Mesendoderm (in vitro differentiated cells): ENCODE data around the gene ACOT11.

Experiments
- DNase-seq: peaks from one replicate; pipeline ENCODE4 v3.0.0; 2013
- H2AK5ac ChIP-seq: 2 replicates; pipeline ENCODE4 v1.6.1; 2013; ENCODE audit warnings: low read length, inconsistent platforms
- H2BK120ac ChIP-seq: 2 replicates; pipeline ENCODE4 v1.6.1; 2013; ENCODE audit warnings: low read depth, mild to moderate bottlenecking, low read length, moderate library complexity, mixed read lengths
- H2BK15ac ChIP-seq: replicated peaks from 2 replicates; pipeline ENCODE4 v1.6.1; 2013; ENCODE audit warnings: low read depth, mild to moderate bottlenecking, moderate library complexity
- H2BK5ac ChIP-seq: 2 replicates; pipeline ENCODE4 v1.6.1; 2013; ENCODE audit warnings: low read length, inconsistent platforms
- H3K18ac ChIP-seq: 2 replicates; pipeline ENCODE4 v1.6.1; 2013; ENCODE audit warnings: mild to moderate bottlenecking, low read length, mixed read lengths
- H3K23ac ChIP-seq: one replicate; pipeline ENCODE4 v1.6.1; 2013; ENCODE audit warnings: low read length
- H3K27ac ChIP-seq: 2 replicates; pipeline ENCODE4 v1.5.1; 2013; ENCODE audit warnings: low read depth, mild to moderate bottlenecking, inconsistent platforms, low read length, moderate library complexity
- H3K27me3 ChIP-seq: 2 replicates; pipeline ENCODE4 v1.6.1; 2013; ENCODE audit warnings: low read length, control low read depth, mild to moderate bottlenecking, inconsistent platforms; ENCODE audit not compliant: insufficient read depth, poor library complexity
- H3K36me3 ChIP-seq: 2 replicates; pipeline ENCODE4 v1.6.1; 2013; ENCODE audit warnings: low read length, inconsistent platforms; ENCODE audit not compliant: control insufficient read depth, insufficient read depth
- H3K4ac ChIP-seq: one replicate; pipeline ENCODE4 v1.6.1; 2013; ENCODE audit warnings: low read depth, mild to moderate bottlenecking, low read length, moderate library complexity
- H3K4me1 ChIP-seq: 2 replicates; pipeline ENCODE4 v1.6.1; 2013; ENCODE audit warnings: low read depth, low read length, inconsistent platforms; ENCODE audit not compliant: control insufficient read depth
- H3K4me2 ChIP-seq: 2 replicates; pipeline ENCODE4 v1.6.1; 2013; ENCODE audit warnings: low read length
- H3K4me3 ChIP-seq: 2 replicates; pipeline ENCODE4 v1.5.1; 2013; ENCODE audit warnings: mild to moderate bottlenecking, low read length
- H3K56ac ChIP-seq: one replicate; pipeline ENCODE4 v1.6.1; 2013; ENCODE audit warnings: low read length
- H3K79me1 ChIP-seq: 2 replicates; pipeline ENCODE4 v1.6.1; 2013; ENCODE audit warnings: low read length, inconsistent platforms
- H3K79me2 ChIP-seq: 2 replicates; pipeline ENCODE4 v1.6.1; 2013; ENCODE audit warnings: mild to moderate bottlenecking, low read length; ENCODE audit not compliant: control insufficient read depth, insufficient read depth
- H3K9ac ChIP-seq: 2 replicates; pipeline ENCODE4 v1.6.1; 2013; ENCODE audit warnings: low read length, inconsistent platforms
- H4K5ac ChIP-seq: one replicate; pipeline ENCODE4 v1.6.1; 2013; ENCODE audit warnings: low read length
- H4K8ac ChIP-seq: one replicate; pipeline ENCODE4 v1.6.1; 2013; ENCODE audit warnings: low read depth, mild to moderate bottlenecking, control low read depth, low read length, moderate library complexity
- WGBS: extraction: QIAGEN DNeasy Blood & Tissue Kit; methylation state at CpG from one replicate; pipeline ENCODE4 v1.1.7; 2013; ENCODE audit warnings: low lambda C conversion rate, missing lambda C conversion rate; ENCODE audit not compliant: insufficient coverage; ENCODE audit errors: extremely low coverage; 5-methylcytosine and 5-hydroxymethylcytosine counted together

ACOT11 gene

DNA sequence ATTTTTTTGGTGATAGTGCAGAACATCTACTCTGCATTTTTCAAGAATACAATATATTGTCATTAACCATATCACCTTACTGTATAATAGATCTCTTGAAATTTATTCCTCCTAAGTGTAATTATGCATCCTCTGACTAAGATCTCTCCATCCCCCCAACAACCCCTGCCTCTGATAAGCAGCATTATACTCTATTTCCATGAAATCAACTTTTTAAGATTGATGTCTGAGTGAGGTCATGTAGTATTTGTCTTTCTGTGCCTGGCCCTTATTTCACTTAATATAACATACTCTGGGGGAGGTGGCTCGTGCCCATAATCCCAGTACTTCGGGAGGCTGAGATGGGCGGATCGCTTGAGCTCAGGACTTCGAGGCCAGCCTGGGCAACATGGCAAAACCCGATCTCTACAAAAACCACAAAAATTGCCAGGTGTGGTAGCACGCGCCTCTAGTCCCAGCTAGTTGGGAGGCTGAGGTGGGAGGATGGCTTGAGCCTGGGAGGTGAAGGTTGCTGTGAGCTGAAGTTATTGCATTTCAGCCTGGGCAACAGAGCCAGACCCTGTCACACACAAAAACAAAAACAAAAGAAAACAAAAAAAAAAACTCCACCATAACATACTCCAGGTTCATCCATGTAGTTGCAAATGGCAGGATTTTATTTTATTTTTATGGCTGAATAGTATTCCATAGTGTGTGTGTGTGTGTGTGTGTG lies 5.7 kb downstream of the ACOT11 start:
- H2BK15ac ChIP-seq: no peak overlapping the region
- H3K79me2 ChIP-seq: no peaks in the 10 kb centered on the region
- no peak overlapping the region for H3K9ac ChIP-seq
- H3K79me1 ChIP-seq: no peaks in the 10 kb centered on the region
- no peak overlapping the region for H3K27ac ChIP-seq
- DNase-seq: no peak
- H3K56ac ChIP-seq: no peak overlapping the region
- no peak overlapping the region for H3K23ac ChIP-seq
- H2BK120ac ChIP-seq: no peak overlapping the region
- H2AK5ac ChIP-seq: no peak overlapping the region
- no peak overlapping the region for H3K18ac ChIP-seq
- no peaks in the 10 kb centered on the region for H3K27me3 ChIP-seq
- H4K5ac ChIP-seq: no peak overlapping the region
- H3K4ac ChIP-seq: no peak overlapping the region
- no peak overlapping the region for H4K8ac ChIP-seq
- H3K4me1 ChIP-seq: no peaks in the 10 kb centered on the region
- H2BK5ac ChIP-seq: no peak overlapping the region
- no CpG with 5 or more reads among the region's 8 CpGs for WGBS
- no peaks in the 10 kb centered on the region for H3K36me3 ChIP-seq
- no peak overlapping the region for H3K4me3 ChIP-seq
- H3K4me2 ChIP-seq: no peak overlapping the region

DNA sequence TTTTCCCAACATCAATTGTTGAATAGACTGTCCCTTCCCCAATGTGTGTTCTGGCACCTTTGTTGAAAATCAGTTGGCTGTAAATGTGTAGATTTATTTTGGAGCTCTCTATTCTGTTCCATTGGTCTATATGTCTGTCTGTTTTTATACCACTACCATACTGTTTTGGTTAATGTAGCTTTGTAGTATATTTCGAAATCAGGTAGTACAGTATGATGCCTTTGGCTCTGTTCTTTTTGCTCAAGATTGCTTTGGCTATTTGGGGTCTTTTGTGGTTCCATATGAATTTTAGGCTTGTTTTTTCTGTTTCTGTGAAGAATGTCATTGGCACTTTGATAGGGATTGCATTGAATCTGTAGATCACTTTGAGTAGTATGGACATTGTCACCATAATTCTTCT lies 8.1 kb downstream of the ACOT11 start:
- H2AK5ac ChIP-seq: no peak overlapping the region
- no peaks in the 10 kb centered on the region for H3K4me1 ChIP-seq
- H3K4me3 ChIP-seq: no peak overlapping the region
- H4K8ac ChIP-seq: no peak overlapping the region
- no peak overlapping the region for H3K27ac ChIP-seq
- no peak overlapping the region for H4K5ac ChIP-seq
- no peak overlapping the region for H3K9ac ChIP-seq
- H3K79me2 ChIP-seq: no peaks in the 10 kb centered on the region
- H2BK120ac ChIP-seq: no peak overlapping the region
- no peaks in the 10 kb centered on the region for H3K36me3 ChIP-seq
- no peak overlapping the region for H3K18ac ChIP-seq
- no peak overlapping the region for H3K23ac ChIP-seq
- no peak overlapping the region for H3K56ac ChIP-seq
- no peaks in the 10 kb centered on the region for H3K79me1 ChIP-seq
- no peak overlapping the region for H2BK5ac ChIP-seq
- DNase-seq: no peak
- WGBS: no CpG with 5 or more reads among the region's 1 CpG
- H3K27me3 ChIP-seq: no peaks in the 10 kb centered on the region
- no peak overlapping the region for H3K4me2 ChIP-seq
- no peak overlapping the region for H3K4ac ChIP-seq
- no peak overlapping the region for H2BK15ac ChIP-seq

DNA sequence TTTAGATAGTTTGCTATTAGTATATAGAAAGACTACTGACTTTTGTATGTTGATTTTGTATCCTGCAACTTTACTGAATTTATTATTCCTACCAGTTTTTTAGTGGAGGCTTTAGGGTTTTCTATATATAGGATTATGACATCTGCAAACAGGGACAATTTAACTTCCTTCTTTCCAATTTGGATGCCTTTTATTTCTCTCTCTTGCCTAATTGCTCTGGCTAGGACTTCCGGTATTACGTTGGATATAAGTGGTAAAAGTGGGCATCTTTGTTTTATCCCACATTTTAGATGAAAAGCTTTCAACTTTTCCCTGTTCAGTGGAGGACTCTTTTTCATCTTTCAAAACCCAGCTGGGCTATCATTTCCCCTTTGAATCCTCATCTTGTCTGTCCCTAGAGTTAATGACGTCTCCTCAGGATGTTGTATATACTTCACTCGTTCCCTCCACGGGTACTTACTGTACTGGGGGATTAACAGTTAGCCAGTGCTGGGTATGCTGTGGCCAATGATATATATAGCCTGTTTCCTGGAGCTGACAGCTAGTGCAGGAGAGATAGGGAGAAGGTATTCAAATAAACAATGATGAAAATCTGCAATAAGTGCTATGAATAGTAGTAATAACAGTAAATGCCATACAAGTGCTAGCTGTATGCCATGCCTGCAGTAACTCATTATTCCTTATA lies 9.8 kb downstream of the ACOT11 start:
- H3K4me2 ChIP-seq: no peak overlapping the region
- DNase-seq: no peak
- no peak overlapping the region for H3K18ac ChIP-seq
- H3K56ac ChIP-seq: no peak overlapping the region
- no peaks in the 10 kb centered on the region for H3K79me2 ChIP-seq
- H3K9ac ChIP-seq: no peak overlapping the region
- no CpG with 5 or more reads among the region's 5 CpGs for WGBS
- no peak overlapping the region for H4K8ac ChIP-seq
- no peak overlapping the region for H4K5ac ChIP-seq
- H2BK5ac ChIP-seq: no peak overlapping the region
- H2BK15ac ChIP-seq: no peak overlapping the region
- no peak overlapping the region for H3K4me3 ChIP-seq
- H3K27me3 ChIP-seq: no peaks in the 10 kb centered on the region
- no peak overlapping the region for H2BK120ac ChIP-seq
- H3K27ac ChIP-seq: no peak overlapping the region
- H3K36me3 ChIP-seq: no peaks in the 10 kb centered on the region
- no peaks in the 10 kb centered on the region for H3K79me1 ChIP-seq
- H3K23ac ChIP-seq: no peak overlapping the region
- H3K4me1 ChIP-seq: no peaks in the 10 kb centered on the region
- H3K4ac ChIP-seq: no peak overlapping the region
- H2AK5ac ChIP-seq: no peak overlapping the region

DNA sequence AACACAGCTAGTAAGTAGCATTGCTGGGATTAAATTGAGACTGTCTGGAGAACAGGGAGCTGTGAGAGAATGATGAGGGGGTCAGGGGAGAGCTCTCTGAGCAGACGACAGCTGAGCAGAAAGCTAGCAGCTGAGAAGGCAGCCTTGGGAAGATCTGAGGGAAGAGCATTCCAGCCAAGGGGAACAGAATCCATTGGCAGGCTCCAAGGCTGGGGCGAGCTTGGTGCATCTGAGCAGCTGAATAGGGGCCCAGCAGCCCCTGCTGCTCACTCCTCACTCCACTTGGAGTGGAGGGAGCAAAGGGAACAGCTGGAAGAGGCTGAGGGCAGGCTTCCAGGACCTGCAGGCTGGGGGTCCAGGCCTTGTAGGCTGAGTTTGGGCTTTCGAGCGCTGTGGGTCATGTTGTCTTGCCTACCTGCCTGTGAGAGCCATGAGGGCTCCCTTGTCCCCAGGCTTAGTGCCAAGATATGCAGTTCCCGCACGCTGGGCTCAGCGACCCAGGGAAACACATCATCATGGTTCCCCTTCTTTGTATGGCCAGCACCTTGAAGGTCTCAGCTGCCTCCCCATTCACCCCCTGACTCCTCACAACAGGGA lies 10.5 kb downstream of the ACOT11 start:
- WGBS: no CpG with 5 or more reads among the region's 7 CpGs
- Histone ChIP-seq H3K4me2 (no peak overlapping the region), H2AK5ac (no peak overlapping the region), H3K4me3 (no peak overlapping the region), H2BK15ac (no peak overlapping the region), H4K5ac (no peak overlapping the region), H3K23ac (no peak overlapping the region), H3K79me2 (no peaks in the 10 kb centered on the region), H3K4me1 (no peaks in the 10 kb centered on the region), H3K4ac (no peak overlapping the region), H3K56ac (no peak overlapping the region), H3K36me3 (no peaks in the 10 kb centered on the region), H4K8ac (no peak overlapping the region), H3K79me1 (no peaks in the 10 kb centered on the region), H2BK120ac (no peak overlapping the region), H3K9ac (no peak overlapping the region), H3K27me3 (no peaks in the 10 kb centered on the region), H2BK5ac (no peak overlapping the region), H3K27ac (no peak overlapping the region), H3K18ac (no peak overlapping the region)
- no peak for DNase-seq

DNA sequence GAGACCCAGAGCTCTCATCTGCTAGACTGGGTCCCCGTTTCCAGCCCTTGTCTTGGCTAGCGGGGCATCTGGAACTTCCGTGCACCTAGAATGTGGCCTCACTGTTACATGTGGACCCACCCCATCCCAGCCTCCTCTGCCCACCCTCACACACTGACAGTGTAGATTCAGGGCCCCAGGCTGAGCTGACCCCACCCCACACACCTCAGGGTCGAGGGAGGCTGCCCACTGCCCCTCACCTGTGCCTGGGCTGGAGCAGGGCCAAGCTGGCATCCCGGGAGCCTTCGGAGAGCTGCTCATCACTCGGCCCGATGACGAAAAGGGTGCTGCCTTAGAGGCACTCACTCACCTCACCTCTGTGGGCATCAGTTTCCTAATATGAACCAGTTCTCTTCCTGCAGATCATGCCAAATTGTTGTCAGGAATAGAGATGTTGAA lies 11.1 kb downstream of the ACOT11 start:
- no peak overlapping the region for H3K27ac ChIP-seq
- no peak overlapping the region for H4K8ac ChIP-seq
- no peak overlapping the region for H3K4ac ChIP-seq
- H2BK5ac ChIP-seq: no peak overlapping the region
- WGBS: no CpG with 5 or more reads among the region's 9 CpGs
- no peak overlapping the region for H2BK120ac ChIP-seq
- H3K9ac ChIP-seq: no peak overlapping the region
- no peak overlapping the region for H3K56ac ChIP-seq
- no peaks in the 10 kb centered on the region for H3K4me1 ChIP-seq
- H3K79me2 ChIP-seq: no peaks in the 10 kb centered on the region
- H3K36me3 ChIP-seq: no peaks in the 10 kb centered on the region
- no peak overlapping the region for H4K5ac ChIP-seq
- no peak overlapping the region for H3K4me2 ChIP-seq
- H3K4me3 ChIP-seq: no peak overlapping the region
- no peaks in the 10 kb centered on the region for H3K27me3 ChIP-seq
- no peak overlapping the region for H3K18ac ChIP-seq
- H3K23ac ChIP-seq: no peak overlapping the region
- DNase-seq: no peak
- H3K79me1 ChIP-seq: no peaks in the 10 kb centered on the region
- no peak overlapping the region for H2AK5ac ChIP-seq
- H2BK15ac ChIP-seq: no peak overlapping the region
